22Rv1 (cell line): Measurements from ENCODE around the gene NRP2.

ENCODE experiments used
- CTCF ChIP-seq: fragments of 450-650 bp; IDR thresholded peaks from 2 replicates; pipeline ENCODE4 v1.5.1; 2017; ENCODE audit warnings: mild to moderate bottlenecking
- ZFX ChIP-seq: fragments of 450-650 bp; IDR thresholded peaks from 2 replicates; pipeline ENCODE4 v1.6.1; 2017; ENCODE audit warnings: antibody characterized with exemption, borderline replicate concordance

- no peak for TF ChIP-seq CTCF
- no peak for TF ChIP-seq ZFX
These were observed 101.7 kb downstream of the NRP2 start for GRCh38 chr2:205783872-205784499.
